Neuronal stem cell (in vitro differentiated cells): ENCODE measurements around the gene P4HA2.

ENCODE experiments used
- DNase-seq: peaks from one replicate; pipeline ENCODE4 v3.0.0-alpha.2; 2013; ENCODE audit warnings: low spot score
- H2AFZ ChIP-seq: one replicate; pipeline ENCODE4 v1.6.1; 2013; ENCODE audit warnings: mild to moderate bottlenecking, low read length, inconsistent platforms
- H2AK5ac ChIP-seq: 2 replicates; pipeline ENCODE4 v1.6.1; 2013; ENCODE audit warnings: low read depth, mild to moderate bottlenecking, inconsistent platforms, low read length, moderate library complexity, mixed read lengths
- H2BK120ac ChIP-seq: 2 replicates; pipeline ENCODE4 v1.6.1; 2013; ENCODE audit warnings: low read depth, mild to moderate bottlenecking, inconsistent platforms, low read length, moderate library complexity, mixed read lengths
- H2BK12ac ChIP-seq: one replicate; pipeline ENCODE4 v1.6.1; 2013; ENCODE audit warnings: low read length, inconsistent platforms
- H2BK15ac ChIP-seq: 2 replicates; pipeline ENCODE4 v1.6.1; 2013; ENCODE audit warnings: mild to moderate bottlenecking, low read length, inconsistent platforms, mixed read lengths
- H2BK5ac ChIP-seq: one replicate; pipeline ENCODE4 v1.6.1; 2013; ENCODE audit warnings: inconsistent platforms, mild to moderate bottlenecking, low read length, moderate library complexity
- H3K14ac ChIP-seq: one replicate; pipeline ENCODE4 v1.6.1; 2013; ENCODE audit warnings: low read length, inconsistent platforms
- H3K18ac ChIP-seq: 2 replicates; pipeline ENCODE4 v1.6.1; 2013; ENCODE audit warnings: low read length, inconsistent platforms
- H3K23ac ChIP-seq: 2 replicates; pipeline ENCODE4 v1.6.1; 2013; ENCODE audit warnings: low read depth, mild to moderate bottlenecking, mixed read lengths, low read length, inconsistent platforms; ENCODE audit not compliant: poor library complexity
- H3K27ac ChIP-seq: replicated peaks from 3 replicates; pipeline ENCODE4 v1.5.1; 2013; ENCODE audit warnings: low read length, inconsistent platforms
- H3K27me3 ChIP-seq, 3 experiments: 2 replicates each; pipeline ENCODE4 v1.6.1; 2013; ENCODE audit warnings: low read length in 3 of 3, mild to moderate bottlenecking in 2 of 3, inconsistent platforms in 1 of 3, low read depth in 1 of 3, mixed read lengths in 1 of 3, moderate library complexity in 1 of 3; ENCODE audit not compliant: control insufficient read depth in 3 of 3, insufficient read depth in 3 of 3
- H3K36me3 ChIP-seq, 2 donors: replicated peaks in 1 of 2; 2 replicates each; pipeline ENCODE4 v1.6.1; 2013; ENCODE audit warnings: low read length in 2 of 2; ENCODE audit not compliant: control insufficient read depth in 2 of 2, insufficient read depth in 2 of 2
- H3K4ac ChIP-seq: 2 replicates; pipeline ENCODE4 v1.6.1; 2013; ENCODE audit warnings: inconsistent platforms, mild to moderate bottlenecking, low read length, moderate library complexity
- H3K4me1 ChIP-seq, 2 donors: 1 replicate in 1 of 2; 2 replicates in 1 of 2; pipeline ENCODE4 v1.6.1; 2013; ENCODE audit warnings: low read length in 2 of 2, low read depth in 1 of 2; ENCODE audit not compliant: control insufficient read depth in 2 of 2, insufficient read depth in 1 of 2
- H3K4me2 ChIP-seq: one replicate; pipeline ENCODE4 v1.6.1; 2013; ENCODE audit warnings: mild to moderate bottlenecking, low read length, inconsistent platforms; ENCODE audit not compliant: insufficient read depth, poor library complexity, severe bottlenecking
- H3K4me3 ChIP-seq, 2 donors: 2 replicates each; pipeline ENCODE4 v1.5.1; 2013; ENCODE audit warnings: low read length in 2 of 2, mild to moderate bottlenecking in 2 of 2, inconsistent platforms in 1 of 2, moderate library complexity in 1 of 2
- H3K79me1 ChIP-seq: one replicate; pipeline ENCODE4 v1.6.1; 2013; ENCODE audit warnings: low read depth, mild to moderate bottlenecking, inconsistent platforms, low read length, moderate library complexity
- H3K9ac ChIP-seq: one replicate; pipeline ENCODE4 v1.6.1; 2013; ENCODE audit warnings: mild to moderate bottlenecking, low read depth, low read length, inconsistent platforms; ENCODE audit not compliant: poor library complexity
- H3K9me3 ChIP-seq, 2 donors: replicated peaks in 1 of 2; 2 replicates each; pipeline versions ENCODE3 to v1.6.1; 2013; ENCODE audit warnings: low read length in 2 of 2, mild to moderate bottlenecking in 2 of 2, inconsistent platforms in 1 of 2, low read depth in 1 of 2, mixed read lengths in 1 of 2, moderate library complexity in 1 of 2; ENCODE audit not compliant: control insufficient read depth in 2 of 2, insufficient read depth in 1 of 2
- H4K8ac ChIP-seq: one replicate; pipeline ENCODE4 v1.6.1; 2013; ENCODE audit warnings: low read depth, mild to moderate bottlenecking, inconsistent platforms, low read length, moderate library complexity
- H4K91ac ChIP-seq: one replicate; pipeline ENCODE4 v1.6.1; 2013; ENCODE audit warnings: low read length, low read depth, mild to moderate bottlenecking, inconsistent platforms; ENCODE audit not compliant: poor library complexity
- WGBS, 2 donors: extraction: QIAGEN DNeasy Blood & Tissue Kit; methylation state at CpG; one replicate each; pipeline ENCODE4 v1.1.7; 2013; ENCODE audit warnings: missing lambda C conversion rate in 2 of 2, mixed read lengths in 1 of 2; ENCODE audit not compliant: insufficient read length in 2 of 2, insufficient replicate concordance in 1 of 2; ENCODE audit errors: extremely low coverage in 2 of 2; 5-methylcytosine and 5-hydroxymethylcytosine counted together

The P4HA2 gene

DNA sequence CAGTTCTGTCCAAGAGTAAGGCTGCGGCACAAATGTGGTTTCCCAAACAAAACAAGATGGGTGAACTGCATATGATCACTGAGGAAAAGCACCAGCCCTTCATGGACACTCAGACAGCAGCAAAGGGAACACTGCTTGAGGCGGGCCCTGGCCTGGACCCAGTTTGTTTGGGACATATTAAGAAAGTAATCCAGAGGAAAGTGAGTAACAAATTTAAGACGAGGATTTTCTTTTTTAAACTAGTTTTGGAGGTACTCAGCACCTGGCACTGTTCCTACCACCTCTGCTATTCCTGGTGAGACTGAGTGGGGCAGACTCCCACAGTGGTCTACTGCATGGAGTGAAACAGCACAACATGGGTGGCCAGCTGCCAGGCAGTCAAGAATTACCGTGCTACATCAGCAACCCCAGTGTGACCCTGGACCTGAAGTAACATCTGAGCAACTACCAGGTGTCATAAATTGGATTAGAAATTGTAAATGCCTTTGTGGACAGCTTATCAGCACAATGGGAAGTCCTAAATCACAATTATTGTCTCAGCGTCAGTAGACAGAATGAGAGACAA is 28.5 kb downstream of the P4HA2 start:
- Histone ChIP-seq H3K4ac (no peak overlapping the region), H4K91ac (no peak overlapping the region), H3K23ac (no peak overlapping the region), H2AK5ac (no peak overlapping the region), H3K79me1 (no peaks in the 10 kb centered on the region), H3K18ac (no peak overlapping the region), H3K4me2 (no peak overlapping the region), H3K4me3 (no peak overlapping the region), H2AFZ (no peak overlapping the region), H3K9me3 (no peaks in the 10 kb centered on the region), H3K36me3 (no peaks in the 10 kb centered on the region), H3K4me1 (no peaks in the 10 kb centered on the region), H2BK5ac (no peak overlapping the region), H3K27me3 (no peaks in the 10 kb centered on the region), H3K9ac (no peak overlapping the region), H2BK15ac (no peak overlapping the region), H3K27ac (no peak overlapping the region), H2BK12ac (no peak overlapping the region), H3K14ac (no peak overlapping the region), H2BK120ac (no peak overlapping the region), H4K8ac (no peak overlapping the region)
- no CpG with 5 or more reads among the region's 5 CpGs for WGBS, 2 donors
- no peak for DNase-seq

DNA sequence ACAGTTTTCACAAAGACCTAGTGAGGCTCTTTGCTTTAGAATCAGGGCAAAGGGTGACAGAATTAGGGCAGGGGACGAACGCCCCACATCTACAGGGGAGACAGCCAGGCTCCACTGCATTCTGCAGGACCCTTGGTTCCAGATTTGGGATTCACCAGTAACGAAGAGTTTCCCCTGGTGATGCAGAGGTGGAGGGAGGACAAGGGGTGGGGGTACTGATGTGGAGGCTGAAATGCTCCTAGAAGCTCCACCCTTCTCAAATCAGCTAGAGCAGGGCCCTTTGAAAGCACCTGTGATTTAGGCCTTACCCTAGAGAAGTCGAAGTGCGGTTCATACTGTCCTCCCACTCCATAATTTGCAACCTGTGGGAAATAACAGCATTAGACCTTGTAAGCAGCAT is 29.1 kb downstream of the P4HA2 start:
- no peak overlapping the region for H3K4me2 ChIP-seq
- H2BK12ac ChIP-seq: no peak overlapping the region
- WGBS, 2 donors: no CpG with 5 or more reads among the region's 5 CpGs
- no peak overlapping the region for H2AK5ac ChIP-seq
- no peak overlapping the region for H4K91ac ChIP-seq
- no peak overlapping the region for H2BK120ac ChIP-seq
- no peak overlapping the region for H4K8ac ChIP-seq
- H3K9me3 ChIP-seq: no peaks in the 10 kb centered on the region
- H3K4me1 ChIP-seq: peaks cover under 1 to 3% of the 10 kb centered on the region in 2 donors
- H3K9ac ChIP-seq: no peak overlapping the region
- H3K18ac ChIP-seq: no peak overlapping the region
- H3K27ac ChIP-seq: no peak overlapping the region
- no peaks in the 10 kb centered on the region for H3K79me1 ChIP-seq
- no peak overlapping the region for H3K14ac ChIP-seq
- H3K4me3 ChIP-seq: no peak overlapping the region
- DNase-seq: no peak
- H2BK5ac ChIP-seq: no peak overlapping the region
- no peak overlapping the region for H2BK15ac ChIP-seq
- H3K23ac ChIP-seq: no peak overlapping the region
- H2AFZ ChIP-seq: no peak overlapping the region
- no peak overlapping the region for H3K4ac ChIP-seq
- no peaks in the 10 kb centered on the region for H3K27me3 ChIP-seq
- H3K36me3 ChIP-seq: no peaks in the 10 kb centered on the region

DNA sequence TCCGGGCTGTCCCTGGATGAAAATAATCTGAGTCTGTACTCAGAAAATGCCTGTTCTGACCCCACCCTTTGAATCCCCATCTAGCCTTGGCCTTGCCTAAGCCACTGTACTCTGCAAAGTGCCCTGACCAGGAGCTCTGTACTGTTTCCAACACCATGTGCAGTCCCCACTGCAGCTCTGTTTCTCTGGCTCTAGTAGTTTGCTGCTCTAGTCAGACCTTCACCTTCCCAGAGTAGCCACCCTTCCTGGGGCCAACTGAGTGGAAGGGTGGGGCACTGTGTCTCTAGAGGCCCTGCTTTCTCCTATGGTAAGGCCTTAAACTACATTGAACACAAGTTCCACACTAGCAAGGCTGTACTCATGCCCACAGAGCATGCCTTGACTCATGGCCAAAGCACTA is 31.9 kb downstream of the P4HA2 start:
- Histone ChIP-seq H3K23ac (no peak overlapping the region), H3K9ac (no peak overlapping the region), H3K27me3 (no peaks in the 10 kb centered on the region), H3K9me3 (no peaks in the 10 kb centered on the region), H3K14ac (no peak overlapping the region), H3K36me3 (no peaks in the 10 kb centered on the region), H3K4me3 (no peak overlapping the region), H3K18ac (no peak overlapping the region), H3K4ac (no peak overlapping the region), H4K91ac (no peak overlapping the region), H3K4me1 (peaks cover 6 to 14% of the 10 kb centered on the region in 2 donors), H4K8ac (no peak overlapping the region), H2AFZ (no peak overlapping the region), H3K79me1 (peaks cover 2% of the 10 kb centered on the region), H2BK12ac (no peak overlapping the region), H2AK5ac (no peak overlapping the region), H2BK15ac (no peak overlapping the region), H3K4me2 (no peak overlapping the region), H3K27ac (no peak overlapping the region), H2BK5ac (no peak overlapping the region), H2BK120ac (no peak overlapping the region)
- WGBS, 2 donors: no CpG with 5 or more reads among the region's 1 CpG
- DNase-seq: no peak

DNA sequence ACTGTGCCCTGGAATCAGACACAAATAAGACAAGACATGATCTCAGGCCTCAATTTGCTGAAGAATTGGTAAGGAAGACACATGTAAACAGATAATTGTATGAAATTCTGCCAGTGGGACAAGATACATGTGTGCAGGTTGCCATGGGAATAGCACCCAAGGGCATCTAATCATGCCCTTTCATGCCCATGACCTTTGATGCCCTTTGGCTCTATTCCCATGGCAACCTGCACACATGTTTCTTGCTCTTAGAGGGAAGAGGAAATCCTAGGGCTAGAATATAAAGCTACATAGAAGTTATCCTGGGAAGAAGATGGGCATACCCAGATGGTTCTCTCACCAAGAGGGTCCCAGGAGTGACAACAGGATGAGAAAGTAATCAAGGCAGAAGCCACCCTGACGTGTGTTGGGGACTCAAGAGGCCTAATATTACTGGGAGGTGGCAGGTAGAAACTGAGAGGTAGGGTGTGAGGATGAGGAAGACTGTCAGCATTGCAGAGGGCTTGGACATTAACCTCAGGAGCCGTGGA is 34.4 kb downstream of the P4HA2 start:
- H3K27me3 ChIP-seq: no peaks in the 10 kb centered on the region

More for the DNA sequence above, 34.4 kb downstream of the P4HA2 start:
- no peak overlapping the region for H2BK5ac ChIP-seq
- no peak overlapping the region for H3K4ac ChIP-seq
- no peak overlapping the region for H2BK120ac ChIP-seq
- H3K4me1 ChIP-seq: peaks cover 6 to 14% of the 10 kb centered on the region in 2 donors
- no peak overlapping the region for H4K8ac ChIP-seq
- H3K27ac ChIP-seq: no peak overlapping the region
- H3K79me1 ChIP-seq: peaks cover 2% of the 10 kb centered on the region
- no peak overlapping the region for H3K18ac ChIP-seq
- H3K4me2 ChIP-seq: no peak overlapping the region
- no peak overlapping the region for H3K9ac ChIP-seq
- no peak overlapping the region for H2AFZ ChIP-seq
- H3K4me3 ChIP-seq: no peak overlapping the region
- H3K9me3 ChIP-seq: no peaks in the 10 kb centered on the region
- no peak overlapping the region for H3K14ac ChIP-seq
- no CpG with 5 or more reads among the region's 2 CpGs for WGBS, 2 donors
- H4K91ac ChIP-seq: no peak overlapping the region
- no peaks in the 10 kb centered on the region for H3K36me3 ChIP-seq
- no peak overlapping the region for H2AK5ac ChIP-seq
- H3K23ac ChIP-seq: no peak overlapping the region
- H2BK15ac ChIP-seq: no peak overlapping the region
- no peak overlapping the region for H2BK12ac ChIP-seq
- no peak for DNase-seq
